ENCODE results near the gene RBM4.

DNA sequence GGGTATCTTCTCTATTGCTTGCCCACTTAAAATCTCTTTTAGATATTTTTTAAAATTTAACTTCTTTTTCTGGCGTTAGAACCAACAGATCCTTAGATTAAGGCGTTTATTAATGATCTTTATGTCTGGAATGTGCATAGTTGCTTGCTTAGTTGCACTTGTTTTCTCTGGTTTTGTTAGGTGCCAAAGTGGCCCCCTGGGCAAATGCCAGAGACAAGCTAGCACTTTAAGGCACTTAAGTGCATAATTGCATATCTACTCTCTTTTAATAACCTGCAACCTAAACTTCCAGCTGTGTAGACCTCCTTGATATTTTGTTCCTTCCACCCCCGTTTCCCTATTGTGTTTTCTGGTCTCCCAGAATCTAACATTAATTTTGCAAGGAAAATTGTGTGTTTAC, 3.3 kb downstream of the RBM4 start:
- TF ChIP-seq, protein P1, sequence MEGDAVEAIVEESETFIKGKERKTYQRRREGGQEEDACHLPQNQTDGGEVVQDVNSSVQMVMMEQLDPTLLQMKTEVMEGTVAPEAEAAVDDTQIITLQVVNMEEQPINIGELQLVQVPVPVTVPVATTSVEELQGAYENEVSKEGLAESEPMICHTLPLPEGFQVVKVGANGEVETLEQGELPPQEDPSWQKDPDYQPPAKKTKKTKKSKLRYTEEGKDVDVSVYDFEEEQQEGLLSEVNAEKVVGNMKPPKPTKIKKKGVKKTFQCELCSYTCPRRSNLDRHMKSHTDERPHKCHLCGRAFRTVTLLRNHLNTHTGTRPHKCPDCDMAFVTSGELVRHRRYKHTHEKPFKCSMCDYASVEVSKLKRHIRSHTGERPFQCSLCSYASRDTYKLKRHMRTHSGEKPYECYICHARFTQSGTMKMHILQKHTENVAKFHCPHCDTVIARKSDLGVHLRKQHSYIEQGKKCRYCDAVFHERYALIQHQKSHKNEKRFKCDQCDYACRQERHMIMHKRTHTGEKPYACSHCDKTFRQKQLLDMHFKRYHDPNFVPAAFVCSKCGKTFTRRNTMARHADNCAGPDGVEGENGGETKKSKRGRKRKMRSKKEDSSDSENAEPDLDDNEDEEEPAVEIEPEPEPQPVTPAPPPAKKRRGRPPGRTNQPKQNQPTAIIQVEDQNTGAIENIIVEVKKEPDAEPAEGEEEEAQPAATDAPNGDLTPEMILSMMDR (IDR thresholded peaks at IDR 0.05): no peak
- no peak for TF ChIP-seq POLR2A (IDR thresholded peaks at IDR 0.05)
